Keratinocyte (primary cell): ENCODE data around the gene NAXE.

Experiments
- CTCF ChIP-seq, 3 experiments: IDR thresholded peaks in 1 of 3; conservative IDR thresholded peaks in 1 of 3; optimal IDR thresholded peaks in 1 of 3; 2 replicates in 2 of 3; 3 replicates in 1 of 3; pipeline versions ENCODE3 to v1.5.1; 2011; ENCODE audit warnings: low read length in 3 of 3, mild to moderate bottlenecking in 3 of 3, moderate library complexity in 2 of 3, control low read depth in 1 of 3, inconsistent platforms in 1 of 3; ENCODE audit not compliant: insufficient read depth in 2 of 3; ENCODE audit errors: extremely low read depth in 1 of 3
- EZH2 ChIP-seq: IDR thresholded peaks from one replicate; pipeline ENCODE4 v1.6.1; 2012; ENCODE audit warnings: inconsistent platforms, mild to moderate bottlenecking, low read length, moderate library complexity

DNA sequence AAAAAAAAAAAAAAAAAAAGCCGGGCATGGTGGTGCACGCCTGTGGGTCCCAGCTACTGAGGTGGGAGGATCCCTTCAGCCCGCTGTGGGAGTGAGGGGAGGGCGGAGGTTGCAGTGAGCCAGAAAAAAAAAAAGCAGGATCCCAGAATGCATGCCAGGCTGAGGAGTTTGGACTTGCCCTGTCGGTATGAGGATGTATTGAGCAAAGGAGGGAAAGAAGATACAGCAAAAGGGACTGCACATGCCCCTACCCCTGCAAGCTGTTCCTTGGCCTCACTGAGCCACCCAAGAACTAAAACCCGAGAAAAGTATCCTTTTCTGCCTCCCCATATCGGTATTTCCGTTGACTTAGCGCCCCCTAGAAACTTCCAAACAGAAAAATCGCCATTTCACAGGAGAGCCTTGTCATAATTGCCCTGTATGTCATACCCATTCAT, 11.0 kb downstream of the NAXE start:
- TF ChIP-seq CTCF (optimal IDR thresholded peaks at IDR 0.05 in 1 of 3, IDR thresholded peaks at IDR 0.05 in 1 of 3, conservative IDR thresholded peaks at IDR 0.05 in 1 of 3; ENCODE audit: extremely low read depth in 1 of 3, insufficient read depth in 2 of 3, low read length in 3 of 3) (peak; percentile 24 to 34 (median 33)), EZH2 (no peak)
